WERI-Rb-1 (cell line): Measurements from ENCODE around the gene ITGAX.

ENCODE experiments used
- DNase-seq: peaks from one replicate; pipeline ENCODE4 v3.0.0-alpha.2; 2020
- H3K27ac ChIP-seq: fragments of 250-450 bp; sonication (Bioruptor Pico); 2 replicates; pipeline ENCODE4 v1.5.1; 2020; ENCODE audit warnings: mild to moderate bottlenecking, moderate library complexity
- H3K27me3 ChIP-seq: fragments of 250-450 bp; sonication (Bioruptor Pico); 2 replicates; pipeline ENCODE4 v1.5.1; 2021; ENCODE audit warnings: mild to moderate bottlenecking, low read depth, moderate library complexity; ENCODE audit not compliant: insufficient read depth, severe bottlenecking
- H3K36me3 ChIP-seq: fragments of 250-450 bp; sonication (Bioruptor Pico); 2 replicates; pipeline ENCODE4 v1.5.1; 2020; ENCODE audit warnings: mild to moderate bottlenecking, moderate library complexity
- H3K4me3 ChIP-seq: 2 replicates; pipeline ENCODE4 v1.5.1; 2011; ENCODE audit warnings: low read depth, mild to moderate bottlenecking, control low read depth, low read length
- H3K9me3 ChIP-seq: fragments of 250-450 bp; sonication (Bioruptor Pico); 2 replicates; pipeline ENCODE4 v1.5.1; 2021; ENCODE audit warnings: mild to moderate bottlenecking, moderate library complexity; ENCODE audit not compliant: severe bottlenecking
- TF ChIP-seq, protein P1 (sequence below): IDR thresholded peaks from 2 replicates; pipeline ENCODE4 v1.5.1; 2011; ENCODE audit warnings: low read depth, mild to moderate bottlenecking, control low read depth, inconsistent platforms, low read length

The ITGAX gene

DNA sequence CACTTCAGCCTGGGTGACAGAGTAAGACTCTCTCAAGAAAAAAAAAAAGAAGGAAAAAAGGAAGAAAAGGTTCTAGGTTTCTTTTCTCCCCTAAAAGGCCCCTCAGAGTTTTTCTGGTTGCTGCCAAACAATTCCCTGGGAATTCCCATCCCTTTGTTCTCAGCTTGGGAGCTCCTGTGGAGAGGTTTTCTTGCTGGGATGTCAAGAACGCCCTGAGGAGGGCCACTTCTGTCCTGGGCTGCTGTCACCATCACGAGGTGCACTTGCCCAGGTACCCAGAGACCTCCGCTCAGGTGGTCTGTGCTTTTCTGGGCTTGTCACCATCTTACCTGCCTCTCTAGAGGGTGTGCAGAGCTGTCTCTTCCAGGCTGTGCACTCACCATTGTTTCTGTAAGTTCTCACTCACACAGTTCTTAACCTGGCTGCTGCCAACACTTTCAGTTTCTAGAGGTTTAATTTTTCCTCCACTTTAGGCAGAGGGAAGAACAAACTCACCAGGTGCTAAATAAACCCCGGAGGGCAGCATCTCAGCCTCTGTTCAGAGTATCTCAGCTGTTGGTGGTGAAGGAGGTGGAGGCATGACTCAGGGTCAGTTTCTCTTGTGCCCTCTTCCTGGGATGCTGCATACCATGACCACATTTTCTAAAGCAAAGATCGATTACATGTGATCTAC is 75.5 kb downstream of the ITGAX start:
- Histone ChIP-seq H3K36me3 (no peaks in the 10 kb centered on the region), H3K4me3 (no peak overlapping the region), H3K27ac (no peak overlapping the region), H3K27me3 (no peaks in the 10 kb centered on the region), H3K9me3 (no peaks in the 10 kb centered on the region)
- TF ChIP-seq, protein P1, sequence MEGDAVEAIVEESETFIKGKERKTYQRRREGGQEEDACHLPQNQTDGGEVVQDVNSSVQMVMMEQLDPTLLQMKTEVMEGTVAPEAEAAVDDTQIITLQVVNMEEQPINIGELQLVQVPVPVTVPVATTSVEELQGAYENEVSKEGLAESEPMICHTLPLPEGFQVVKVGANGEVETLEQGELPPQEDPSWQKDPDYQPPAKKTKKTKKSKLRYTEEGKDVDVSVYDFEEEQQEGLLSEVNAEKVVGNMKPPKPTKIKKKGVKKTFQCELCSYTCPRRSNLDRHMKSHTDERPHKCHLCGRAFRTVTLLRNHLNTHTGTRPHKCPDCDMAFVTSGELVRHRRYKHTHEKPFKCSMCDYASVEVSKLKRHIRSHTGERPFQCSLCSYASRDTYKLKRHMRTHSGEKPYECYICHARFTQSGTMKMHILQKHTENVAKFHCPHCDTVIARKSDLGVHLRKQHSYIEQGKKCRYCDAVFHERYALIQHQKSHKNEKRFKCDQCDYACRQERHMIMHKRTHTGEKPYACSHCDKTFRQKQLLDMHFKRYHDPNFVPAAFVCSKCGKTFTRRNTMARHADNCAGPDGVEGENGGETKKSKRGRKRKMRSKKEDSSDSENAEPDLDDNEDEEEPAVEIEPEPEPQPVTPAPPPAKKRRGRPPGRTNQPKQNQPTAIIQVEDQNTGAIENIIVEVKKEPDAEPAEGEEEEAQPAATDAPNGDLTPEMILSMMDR, result no peak
- DNase-seq, result no peak
